SKM-1 treated with dmso at 0.1 percent for 144 hours (cell line): ENCODE data around the gene GPR161.

Experiments used
- DNase-seq: peaks from one replicate; lab custom pipeline; 2025; ENCODE audit not compliant: unreplicated experiment; lab: John Stamatoyannopoulos, UW

Gene GPR161

GRCh38 chr1:168112673-168113305 is 23.9 kb downstream of the GPR161 start:
- DNase-seq: no peak

- DNase-seq: no peak
Measured at GRCh38 chr1:168110896-168111545, 25.7 kb downstream of the GPR161 start.

- no peak for DNase-seq
Measured at GRCh38 chr1:168106274-168106673, 30.5 kb downstream of the GPR161 start.

GRCh38 chr1:168105846-168106245 is 30.9 kb downstream of the GPR161 start:
- DNase-seq: no peak

GRCh38 chr1:168104535-168104934 is 32.2 kb downstream of the GPR161 start:
- DNase-seq: no peak

- no peak for DNase-seq
Measured at GRCh38 chr1:168102487-168102886, 34.2 kb downstream of the GPR161 start.

GRCh38 chr1:168101336-168101735 is 35.4 kb downstream of the GPR161 start:
- no peak for DNase-seq

GRCh38 chr1:168100315-168101002 is 36.3 kb downstream of the GPR161 start:
- DNase-seq: no peak

- no peak for DNase-seq
Measured at GRCh38 chr1:168099337-168099801, 37.4 kb downstream of the GPR161 start.

- DNase-seq: no peak
Measured at GRCh38 chr1:168098534-168099320, 38.0 kb downstream of the GPR161 start.

- DNase-seq: no peak
Measured at GRCh38 chr1:168097921-168098528, 38.7 kb downstream of the GPR161 start.

GRCh38 chr1:168096296-168097165 is 40.2 kb downstream of the GPR161 start:
- no peak for DNase-seq

- no peak for DNase-seq
Measured at GRCh38 chr1:168095476-168095875, 41.3 kb downstream of the GPR161 start.

- DNase-seq: no peak
Measured at GRCh38 chr1:168093616-168094015, 43.1 kb downstream of the GPR161 start.

GRCh38 chr1:168092566-168093355 is 44.0 kb downstream of the GPR161 start:
- no peak for DNase-seq

- DNase-seq: no peak
Measured at GRCh38 chr1:168091720-168092550, 44.8 kb downstream of the GPR161 start.

GRCh38 chr1:168091063-168091462 is 45.7 kb downstream of the GPR161 start:
- no peak for DNase-seq

- DNase-seq: no peak
Measured at GRCh38 chr1:168090395-168090794, 46.3 kb downstream of the GPR161 start.
